Activated T-cell treated with anti-CD3 and anti-CD28 coated beads for 24 hours (primary cell): Measurements from ENCODE around the gene CAPN12.
"Not testable (repeated sequence)": the region's sequence is repeated elsewhere in the genome, so short reads cannot be mapped to it uniquely, and the experiment has no call there.

Experiments
- DNase-seq: peaks from one replicate; pipeline ENCODE4 v3.0.0-alpha.2; 2020; ENCODE audit warnings: low read depth

The CAPN12 gene

GRCh38 chr19:38744298-38744681, at the start of gene CAPN12:
CAPN12 (minus strand) TSS chr19:38744474; CDS start chr19:38744165, 309 bp downstream.
- DNase-seq, result no peak

GRCh38 chr19:38793671-38794070, 49.4 kb upstream of the CAPN12 start:
- no peak for DNase-seq

- DNase-seq, result no peak
Measured at GRCh38 chr19:38793177-38793576, 48.9 kb upstream of the CAPN12 start.

GRCh38 chr19:38792250-38793111, 48.2 kb upstream of the CAPN12 start:
- peak; percentile 9 for DNase-seq

- DNase-seq, result not testable (repeated sequence)
Measured at GRCh38 chr19:38791451-38792064, 47.3 kb upstream of the CAPN12 start.

GRCh38 chr19:38790507-38791403, 46.5 kb upstream of the CAPN12 start:
- DNase-seq, result not testable (repeated sequence)

GRCh38 chr19:38788478-38789243, 44.4 kb upstream of the CAPN12 start, which contains the start of gene LGALS7B:
LGALS7B (plus strand) TSS chr19:38789200; CDS start chr19:38789227, 27 bp downstream.
- DNase-seq, result no peak

- DNase-seq, result no peak
Measured at GRCh38 chr19:38786572-38787265, 42.4 kb upstream of the CAPN12 start.

GRCh38 chr19:38786061-38786460, 41.8 kb upstream of the CAPN12 start:
- not testable (repeated sequence) for DNase-seq

GRCh38 chr19:38785187-38785699, 41.0 kb upstream of the CAPN12 start:
- no peak for DNase-seq

- no peak for DNase-seq
Measured at GRCh38 chr19:38784224-38784623, 40.0 kb upstream of the CAPN12 start.

- DNase-seq, result not testable (repeated sequence)
Measured at GRCh38 chr19:38782212-38782611, 37.9 kb upstream of the CAPN12 start.

- no peak for DNase-seq
Measured at GRCh38 chr19:38781058-38781457, 36.8 kb upstream of the CAPN12 start.

- no peak for DNase-seq
Measured at GRCh38 chr19:38780443-38780842, 36.2 kb upstream of the CAPN12 start.

GRCh38 chr19:38778733-38779132, 34.5 kb upstream of the CAPN12 start:
- no peak for DNase-seq

GRCh38 chr19:38774181-38774950, 30.1 kb upstream of the CAPN12 start:
- no peak for DNase-seq

GRCh38 chr19:38773469-38774177, 29.3 kb upstream of the CAPN12 start, which contains the start of gene LGALS7:
LGALS7 (minus strand) TSS chr19:38773517; CDS start chr19:38773492, 25 bp downstream.
- no peak for DNase-seq

GRCh38 chr19:38771569-38771968, 27.3 kb upstream of the CAPN12 start:
- not testable (repeated sequence) for DNase-seq

GRCh38 chr19:38770949-38771275, 26.6 kb upstream of the CAPN12 start:
- not testable (repeated sequence) for DNase-seq
